SU-DHL-6 (cell line): Measurements from ENCODE around the gene CH25H.
"Not testable (repeated sequence)": the region's sequence is repeated elsewhere in the genome, so short reads cannot be mapped to it uniquely, and the experiment has no call there.

Experiments used
- H2AFZ ChIP-seq: fragments of 200-600 bp; sonication (generic); 2 replicates; pipeline ENCODE4 v1.6.1; 2014; ENCODE audit warnings: low read depth, mild to moderate bottlenecking, moderate library complexity, mixed read lengths, antibody characterized with exemption, low read length; ENCODE audit not compliant: severe bottlenecking
- H3F3A ChIP-seq: fragments of 200-600 bp; shearing (Covaris generic); 2 replicates; pipeline ENCODE4 v1.6.0; 2016; ENCODE audit warnings: antibody characterized with exemption, mild to moderate bottlenecking; ENCODE audit not compliant: insufficient read depth
- H3K27ac ChIP-seq: fragments of 200-600 bp; sonication (generic); 2 replicates; pipeline ENCODE4 v1.5.1; 2016; ENCODE audit warnings: low read depth, mild to moderate bottlenecking, low read length, moderate library complexity, mixed read lengths
- H3K27me3 ChIP-seq: fragments of 200-600 bp; sonication (generic), shearing (Covaris generic); 2 replicates; pipeline ENCODE4 v1.6.0; 2014; ENCODE audit warnings: mild to moderate bottlenecking, low read length
- H3K36me3 ChIP-seq: fragments of 200-600 bp; sonication (generic); 2 replicates; pipeline ENCODE4 v1.6.1; 2014; ENCODE audit warnings: mild to moderate bottlenecking, low read length, mixed read lengths
- H3K4me2 ChIP-seq: fragments of 300-600, 200-600 bp; shearing (Covaris generic), sonication (generic); 2 replicates; pipeline ENCODE4 v1.6.0; 2014; ENCODE audit warnings: low read length, low read depth, mild to moderate bottlenecking; ENCODE audit not compliant: poor library complexity, severe bottlenecking
- H3K4me3 ChIP-seq: fragments of 200-600 bp; sonication (generic); 2 replicates; pipeline ENCODE4 v1.5.1; 2014; ENCODE audit warnings: antibody characterized with exemption, low read length, mild to moderate bottlenecking, mixed read lengths; ENCODE audit not compliant: insufficient read depth, poor library complexity, severe bottlenecking
- H3K79me2 ChIP-seq: fragments of 200-600 bp; sonication (generic); 2 replicates; pipeline ENCODE4 v1.6.1; 2014; ENCODE audit warnings: mild to moderate bottlenecking, low read length, moderate library complexity; ENCODE audit not compliant: insufficient read depth
- H3K9ac ChIP-seq: fragments of 200-600 bp; sonication (generic); 2 replicates; pipeline ENCODE4 v1.7.0; 2014; ENCODE audit warnings: mild to moderate bottlenecking, low read length
- H3K9me2 ChIP-seq: fragments of 200-600 bp; sonication (generic); replicated peaks from 2 replicates; pipeline ENCODE4 v1.6.1; 2014; ENCODE audit warnings: low read length; ENCODE audit not compliant: insufficient read depth
- H3K9me3 ChIP-seq: fragments of 200-600 bp; sonication (generic); 2 replicates; pipeline ENCODE4 v1.6.1; 2014; ENCODE audit warnings: low read length, mixed read lengths; ENCODE audit not compliant: insufficient read depth
- H4K20me1 ChIP-seq: fragments of 200-600 bp; sonication (generic); 2 replicates; pipeline ENCODE4 v1.6.1; 2014; ENCODE audit warnings: low read depth, mild to moderate bottlenecking, antibody characterized with exemption, low read length, moderate library complexity, mixed read lengths
- CTCF ChIP-seq: fragments of 200-600 bp; sonication (generic); IDR thresholded peaks from one replicate; pipeline ENCODE4 v1.5.1; 2017; ENCODE audit warnings: antibody characterized with exemption, mild to moderate bottlenecking, low read length, moderate library complexity; ENCODE audit not compliant: insufficient read depth, poor library complexity, severe bottlenecking
- EZH2phosphoT487 ChIP-seq: fragments of 200-600 bp; sonication (generic), shearing (Covaris generic); conservative IDR thresholded peaks from 2 replicates; pipeline ENCODE4 v1.6.1; 2018; ENCODE audit warnings: mild to moderate bottlenecking, antibody characterized with exemption, low read length, moderate library complexity, mixed read lengths

The CH25H gene

DNA sequence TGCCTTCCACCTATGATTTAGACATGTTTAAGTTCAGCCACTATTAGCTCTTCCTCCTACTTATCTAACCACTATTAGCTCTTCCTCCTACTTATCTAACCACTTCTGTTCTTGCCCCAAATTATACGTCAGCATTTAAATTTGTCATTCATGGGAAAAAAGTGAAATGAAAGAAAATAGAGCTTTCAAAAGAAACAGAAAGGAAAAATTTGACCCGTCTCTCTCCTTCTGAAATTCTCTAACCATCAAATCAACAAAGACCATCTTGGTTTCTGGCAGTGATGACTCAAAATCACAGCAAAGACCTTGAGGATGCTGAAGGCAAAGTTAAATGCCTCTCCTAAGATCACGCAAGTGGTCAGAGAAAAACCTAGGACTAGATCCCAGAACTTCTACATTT lies 41.9 kb upstream of the CH25H start:
- no peak overlapping the region for H2AFZ ChIP-seq
- no peaks in the 10 kb centered on the region for H3K27me3 ChIP-seq
- H3K9ac ChIP-seq, result no peak overlapping the region

GRCh38 chr10:89247623-89248022 lies 40.5 kb upstream of the CH25H start:
- H3K36me3 ChIP-seq, H3K79me2 ChIP-seq, H3K27ac ChIP-seq, H3K4me2 ChIP-seq, H2AFZ ChIP-seq, H4K20me1 ChIP-seq, H3K9me2 ChIP-seq, H3K4me3 ChIP-seq, H3K27me3 ChIP-seq, H3K9ac ChIP-seq, H3K9me3 ChIP-seq: not testable (repeated sequence)
- H3F3A ChIP-seq, result peaks cover 11% of the 10 kb centered on the region; the same call in 1 of the 2 replicates

More for the DNA sequence above, 41.9 kb upstream of the CH25H start:
- H3K9me2 ChIP-seq, result no peaks in the 10 kb centered on the region
- peaks cover 4% of the 10 kb centered on the region; the same call in 1 of the 2 replicates for H3K9me3 ChIP-seq
- no peak overlapping the region for H3K4me3 ChIP-seq
- H3K27ac ChIP-seq, result no peak overlapping the region
- TF ChIP-seq CTCF (no peak), EZH2phosphoT487 (no peak)
- no peaks in the 10 kb centered on the region for H3K36me3 ChIP-seq
- H3K79me2 ChIP-seq, result no peaks in the 10 kb centered on the region
- peaks cover 11% of the 10 kb centered on the region; the same call in 1 of the 2 replicates for H3F3A ChIP-seq
- H3K4me2 ChIP-seq, result no peak overlapping the region
- H4K20me1 ChIP-seq, result no peaks in the 10 kb centered on the region

GRCh38 chr10:89245802-89246201 lies 38.7 kb upstream of the CH25H start:
- H3K9ac ChIP-seq, result no peak overlapping the region
- H3K4me2 ChIP-seq, result peak overlapping the region; percentile 11
- no peaks in the 10 kb centered on the region for H4K20me1 ChIP-seq
- no peak overlapping the region for H3K4me3 ChIP-seq
- H3K79me2 ChIP-seq, result no peaks in the 10 kb centered on the region
- peak overlapping the region; percentile 12 for H2AFZ ChIP-seq
- no peaks in the 10 kb centered on the region for H3K36me3 ChIP-seq
- H3K9me3 ChIP-seq, result no peaks in the 10 kb centered on the region
- H3K27ac ChIP-seq, result no peak overlapping the region
- peaks cover 11% of the 10 kb centered on the region; the same call in 1 of the 2 replicates for H3F3A ChIP-seq
- H3K27me3 ChIP-seq, result no peaks in the 10 kb centered on the region
- TF ChIP-seq EZH2phosphoT487, result no peak
- TF ChIP-seq CTCF, result no peak
- no peaks in the 10 kb centered on the region for H3K9me2 ChIP-seq

GRCh38 chr10:89242840-89243568 lies 35.9 kb upstream of the CH25H start:
- H2AFZ ChIP-seq, result no peak overlapping the region
- no peak overlapping the region for H3K4me2 ChIP-seq
- H3K36me3 ChIP-seq, result no peaks in the 10 kb centered on the region
- TF ChIP-seq EZH2phosphoT487, result no peak
- TF ChIP-seq CTCF, result no peak
- H3K9ac ChIP-seq, result no peak overlapping the region
- no peak overlapping the region for H3K4me3 ChIP-seq
- no peaks in the 10 kb centered on the region for H4K20me1 ChIP-seq
- no peaks in the 10 kb centered on the region for H3K79me2 ChIP-seq
- no peak overlapping the region for H3K27ac ChIP-seq
- no peaks in the 10 kb centered on the region for H3K27me3 ChIP-seq
- no peaks in the 10 kb centered on the region for H3K9me2 ChIP-seq
- H3K9me3 ChIP-seq, result no peaks in the 10 kb centered on the region
- peaks cover 6% of the 10 kb centered on the region; the same call in 1 of the 2 replicates for H3F3A ChIP-seq
